HCT116 (cell line): ENCODE results near the gene SLC8A2. TPM values are rescaled to one million over a fixed set of nuclear protein-coding genes. Genes with fewer than 3 reads are reported as not detected.

ENCODE experiments used
- ATAC-seq: fragments of 200-7000 bp; cut with Tn5 transposase; 2 replicates; pipeline ENCODE4 v1.9.1; 2020; ENCODE audit warnings: mild to moderate bottlenecking, moderate library complexity
- BruUV-seq: library from RNA; stranded (reverse); fragments of 400-500 nt; replicated peaks from 2 replicates; lab custom pipeline; 2021; lab: Mats Ljungman, UMichigan
- CTCF ChIA-PET: fragments of 300-600 bp; sonication (Branson Sonifier 250); formaldehyde crosslinking; loops from one replicate; lab custom pipeline; 2021; ENCODE audit warnings: antibody characterized with exemption; lab: Charles Lee
- POLR2A ChIA-PET: fragments of 300-600, 350-600 bp; sonication (Branson Sonifier 250); formaldehyde crosslinking; loops from one replicate; lab custom pipeline; 2021; ENCODE audit warnings: antibody characterized with exemption; lab: Charles Lee
- RAD21 ChIA-PET, 2 experiments: fragments of 300-600 bp; sonication (Branson Sonifier 250); formaldehyde crosslinking; loops; one replicate each; lab custom pipeline; 2023; ENCODE audit warnings: low total read pairs in 2 of 2; ENCODE audit not compliant: uncharacterized antibody in 2 of 2, unreplicated experiment in 2 of 2, low non-redundant PET in 1 of 2; lab: Charles Lee
- DNase-seq: peaks from one replicate; pipeline ENCODE4 v3.0.0-alpha.2; 2010; ENCODE audit warnings: low read depth, low spot score
- H2AFZ ChIP-seq: fragments of 200-600 bp; shearing (Covaris generic), sonication (generic); 2 replicates; pipeline ENCODE4 v1.6.1; 2017; ENCODE audit warnings: low read depth, mixed run types, mixed read lengths, antibody characterized with exemption, low read length; ENCODE audit not compliant: poor library complexity, severe bottlenecking
- H3K27ac ChIP-seq: 2 replicates; pipeline ENCODE4 v1.5.1; 2012; ENCODE audit warnings: low read depth, low read length
- H3K27me3 ChIP-seq: fragments of 200-600 bp; sonication (generic); 2 replicates; pipeline ENCODE4 v1.6.1; 2016; ENCODE audit warnings: mixed run types, low read length, mixed read lengths; ENCODE audit not compliant: insufficient read depth
- H3K36me3 ChIP-seq, 2 experiments: fragments of 200-500 bp in 1 of 2; fragments of 200-600 bp in 1 of 2; sonication (Bioruptor generic) in 1 of 2; sonication (generic) in 1 of 2; 2 replicates each; pipeline versions ENCODE4 v1.5.1 to v1.6.1; 2014 to 2016; ENCODE audit warnings: low read length in 2 of 2, inconsistent platforms in 1 of 2, mixed read lengths in 1 of 2, mixed run types in 1 of 2; ENCODE audit not compliant: insufficient read depth in 2 of 2, control insufficient read depth in 1 of 2
- H3K4me1 ChIP-seq, 2 experiments: fragments of 200-600 bp in 1 of 2; sonication (generic) in 1 of 2; 2 replicates each; pipeline versions ENCODE4 v1.5.1 to v1.6.1; 2012 to 2017; ENCODE audit warnings: low read length in 2 of 2, inconsistent platforms in 1 of 2, mild to moderate bottlenecking in 1 of 2, mixed read lengths in 1 of 2, mixed run types in 1 of 2, moderate library complexity in 1 of 2; ENCODE audit not compliant: insufficient read depth in 2 of 2, control insufficient read depth in 1 of 2
- H3K4me2 ChIP-seq: fragments of 200-600 bp; sonication (generic); 2 replicates; pipeline ENCODE4 v1.6.1; 2017; ENCODE audit warnings: mixed run types, low read length, mixed read lengths
- H3K4me3 ChIP-seq, 2 experiments: fragments of 200-600 bp in 1 of 2; sonication (generic) in 1 of 2; replicated peaks in 1 of 2; 2 replicates each; pipeline ENCODE4 v1.5.1; 2011 to 2016; ENCODE audit warnings: low read length in 2 of 2, control low read depth in 1 of 2, low read depth in 1 of 2, mild to moderate bottlenecking in 1 of 2, mixed read lengths in 1 of 2, mixed run types in 1 of 2
- H3K79me2 ChIP-seq: fragments of 200-600 bp; sonication (generic); 2 replicates; pipeline ENCODE4 v1.6.1; 2017; ENCODE audit warnings: mild to moderate bottlenecking, mixed run types, low read length, moderate library complexity, mixed read lengths; ENCODE audit not compliant: insufficient read depth
- H3K9ac ChIP-seq: fragments of 200-600 bp; sonication (generic); 2 replicates; pipeline ENCODE4 v1.6.1; 2016; ENCODE audit warnings: low read length, mixed read lengths
- H3K9me2 ChIP-seq: fragments of 200-600 bp; sonication (generic), shearing (Covaris generic); 2 replicates; pipeline ENCODE4 v1.6.1; 2017; ENCODE audit warnings: mixed run types, mild to moderate bottlenecking, moderate library complexity; ENCODE audit not compliant: insufficient read depth
- H3K9me3 ChIP-seq, 2 experiments: fragments of 200-500 bp in 1 of 2; fragments of 200-600 bp in 1 of 2; sonication (Bioruptor generic) in 1 of 2; sonication (generic) in 1 of 2; 2 replicates each; pipeline ENCODE4 v1.6.1; 2014 to 2017; ENCODE audit warnings: low read length in 2 of 2, mixed read lengths in 2 of 2, inconsistent platforms in 1 of 2, low read depth in 1 of 2, mild to moderate bottlenecking in 1 of 2, mixed run types in 1 of 2, moderate library complexity in 1 of 2; ENCODE audit not compliant: control insufficient read depth in 1 of 2, insufficient read depth in 1 of 2
- H4K20me1 ChIP-seq: fragments of 200-600 bp; sonication (generic), shearing (Covaris generic); 2 replicates; pipeline ENCODE4 v1.6.1; 2017; ENCODE audit warnings: mixed run types, mild to moderate bottlenecking, moderate library complexity; ENCODE audit not compliant: insufficient read depth
- CEBPB ChIP-seq: IDR thresholded peaks from 2 replicates; pipeline ENCODE4 v1.6.1; 2012; ENCODE audit warnings: low read depth
- ELF1 ChIP-seq: IDR thresholded peaks from 2 replicates; pipeline ENCODE4 v1.6.1; 2012; ENCODE audit warnings: low read depth, borderline replicate concordance
- EZH2 ChIP-seq: fragments of 200-600 bp; sonication (generic); IDR thresholded peaks from 2 replicates; pipeline ENCODE4 v1.6.1; 2017; ENCODE audit warnings: antibody characterized with exemption, mixed run types
- FOSL1 ChIP-seq: IDR thresholded peaks from 2 replicates; pipeline ENCODE4 v1.6.1; 2012; ENCODE audit warnings: low read depth
- JUND ChIP-seq: IDR thresholded peaks from 2 replicates; pipeline ENCODE4 v1.6.1; 2012
- POLR2A ChIP-seq: IDR thresholded peaks from 2 replicates; pipeline ENCODE4 v1.7.0; 2011; ENCODE audit warnings: borderline replicate concordance; ENCODE audit not compliant: insufficient read depth, insufficient read length; ENCODE audit errors: extremely low read depth
- SP1 ChIP-seq: IDR thresholded peaks from 2 replicates; pipeline ENCODE4 v1.6.1; 2012; ENCODE audit warnings: low read depth
- ZBTB33 ChIP-seq: IDR thresholded peaks from 2 replicates; pipeline ENCODE4 v1.6.1; 2011; ENCODE audit warnings: mild to moderate bottlenecking, low read length, moderate library complexity; ENCODE audit not compliant: insufficient replicate concordance; ENCODE audit errors: extremely low read depth
- ZFX ChIP-seq: fragments of 450-650 bp; IDR thresholded peaks from 2 replicates; pipeline ENCODE4 v1.6.1; 2017
- ZNF274 ChIP-seq: fragments of 200-500 bp; sonication (Bioruptor generic); IDR thresholded peaks from 2 replicates; pipeline ENCODE4 v1.6.1; 2014; ENCODE audit warnings: mild to moderate bottlenecking, low read depth, low read length, inconsistent platforms
- intact Hi-C: fragments of 100-400 bp; cut with micrococcal nuclease; formaldehyde crosslinking; loops from 2 replicates; pipeline ENCODE4 v1.10.0; 2022
- total RNA-seq: library from RNA; stranded (reverse); gene quantifications from one replicate; pipeline ENCODE4 v1.2.1, GENCODE V29; 2021; ENCODE audit not compliant: unreplicated experiment
- TF ChIP-seq, protein P1 (sequence below): IDR thresholded peaks from 2 replicates; pipeline ENCODE4 v1.6.1; 2012

Gene SLC8A2
- total RNA-seq, 1 experiment from 2014 or later: 0.98 TPM

- H3K4me3 ChIP-seq: no peak overlapping the region
- ChIA-PET RAD21 (no interaction called here), POLR2A (no interaction called here), CTCF (interaction anchor here (0.5 kb wide), 1 partner anchor 815 kb away, joined by 3 read pairs; no protein-coding TSS in a partner anchor)
- H3K9ac ChIP-seq: no peak overlapping the region
- no peaks in the 10 kb centered on the region for H4K20me1 ChIP-seq
- H3K4me1 ChIP-seq: no peaks in the 10 kb centered on the region
- H3K9me3 ChIP-seq: no peaks in the 10 kb centered on the region
- BruUV-seq: no TSS peak
- no peaks in the 10 kb centered on the region for H3K9me2 ChIP-seq
- no peak overlapping the region for H3K4me2 ChIP-seq
- no peaks in the 10 kb centered on the region for H3K79me2 ChIP-seq
- H3K27me3 ChIP-seq: no peaks in the 10 kb centered on the region
- H2AFZ ChIP-seq: no peak overlapping the region
- TF ChIP-seq ZNF274 (no peak), ZBTB33 (no peak), ZFX (no peak), SP1 (no peak), CEBPB (no peak), FOSL1 (no peak), POLR2A (no peak), JUND (no peak), ELF1 (no peak), EZH2 (no peak)
- TF ChIP-seq, protein P1, sequence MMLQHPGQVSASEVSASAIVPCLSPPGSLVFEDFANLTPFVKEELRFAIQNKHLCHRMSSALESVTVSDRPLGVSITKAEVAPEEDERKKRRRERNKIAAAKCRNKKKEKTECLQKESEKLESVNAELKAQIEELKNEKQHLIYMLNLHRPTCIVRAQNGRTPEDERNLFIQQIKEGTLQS: no peak
- TF ChIP-seq, all 23 proteins: peak for 0
- H3K27ac ChIP-seq: no peak overlapping the region
- intact Hi-C loops: no loop called here
- no peak for DNase-seq
- ATAC-seq: no peak
- H3K36me3 ChIP-seq: no peaks in the 10 kb centered on the region
Observed at GRCh38 chr19:47411101-47411500, 60.6 kb downstream of the SLC8A2 start.
